ENCODE results near the gene PLCD3. TPM values are rescaled to one million over a fixed set of nuclear protein-coding genes. Genes with fewer than 3 reads are reported as not detected.

PLCD3 gene
- total and polyA plus RNA-seq, 5 donors, result 94.2 to 164 (median 133) TPM

DNA sequence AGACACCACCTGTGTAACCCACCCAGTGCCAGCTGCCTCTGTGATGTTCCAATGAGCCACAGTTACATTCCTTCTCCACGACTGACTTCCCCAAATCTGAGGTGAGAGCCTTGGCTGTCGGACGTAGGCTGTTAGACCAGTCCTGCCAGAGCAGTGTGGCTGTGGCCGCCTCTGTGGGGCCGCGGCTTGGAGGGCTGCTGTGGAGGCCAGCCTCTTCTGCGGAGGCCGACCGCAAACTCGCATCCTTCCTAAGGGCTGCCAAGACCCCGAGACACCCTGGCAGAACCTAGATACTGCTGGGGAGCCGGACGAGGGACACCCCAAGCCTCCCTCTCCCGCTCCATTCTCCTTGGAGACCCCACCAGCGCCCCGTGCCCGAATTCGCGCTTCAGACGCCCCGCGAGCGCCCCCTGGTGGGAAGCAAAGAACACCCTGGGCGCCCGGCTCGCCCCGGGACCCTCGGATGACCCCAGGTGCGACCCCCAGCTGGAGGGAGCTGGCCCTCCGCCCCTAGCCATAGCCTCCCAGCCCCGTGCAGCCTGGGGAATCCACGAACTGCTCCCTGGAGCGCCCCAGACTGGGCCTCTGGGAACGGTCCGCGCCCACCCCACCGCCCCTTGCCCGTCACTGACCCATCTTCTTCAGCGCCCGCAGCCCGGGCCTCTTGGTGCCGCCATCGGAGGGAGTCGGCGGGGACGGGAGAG is 547 bp downstream of the PLCD3 start:
- peak; percentile 65 to 86 (median 83) for DNase-seq
- 10% methylated on average over 46 of the region's 46 CpGs for WGBS
- H3K9me3 ChIP-seq (ENCODE audit: control insufficient read depth, low read length), result no peaks in the 10 kb centered on the region
- peak overlapping the region; percentile 48 for H3K27ac ChIP-seq (ENCODE audit: low read length)
- peaks cover 6% of the 10 kb centered on the region for H3K4me1 ChIP-seq (ENCODE audit: control insufficient read depth, insufficient read depth, low read length)
- H3K4me3 ChIP-seq (ENCODE audit: low read length), result peak overlapping the region; percentile 94
- no peaks in the 10 kb centered on the region for H3K27me3 ChIP-seq (ENCODE audit: control insufficient read depth, insufficient read depth)
- no peak for ATAC-seq
- intact Hi-C loops (cut with DNase I), result loop anchor here in 3 of 4 donors (5.0 kb wide), 1 partner anchor 34 kb away; no protein-coding TSS in a partner anchor

DNA sequence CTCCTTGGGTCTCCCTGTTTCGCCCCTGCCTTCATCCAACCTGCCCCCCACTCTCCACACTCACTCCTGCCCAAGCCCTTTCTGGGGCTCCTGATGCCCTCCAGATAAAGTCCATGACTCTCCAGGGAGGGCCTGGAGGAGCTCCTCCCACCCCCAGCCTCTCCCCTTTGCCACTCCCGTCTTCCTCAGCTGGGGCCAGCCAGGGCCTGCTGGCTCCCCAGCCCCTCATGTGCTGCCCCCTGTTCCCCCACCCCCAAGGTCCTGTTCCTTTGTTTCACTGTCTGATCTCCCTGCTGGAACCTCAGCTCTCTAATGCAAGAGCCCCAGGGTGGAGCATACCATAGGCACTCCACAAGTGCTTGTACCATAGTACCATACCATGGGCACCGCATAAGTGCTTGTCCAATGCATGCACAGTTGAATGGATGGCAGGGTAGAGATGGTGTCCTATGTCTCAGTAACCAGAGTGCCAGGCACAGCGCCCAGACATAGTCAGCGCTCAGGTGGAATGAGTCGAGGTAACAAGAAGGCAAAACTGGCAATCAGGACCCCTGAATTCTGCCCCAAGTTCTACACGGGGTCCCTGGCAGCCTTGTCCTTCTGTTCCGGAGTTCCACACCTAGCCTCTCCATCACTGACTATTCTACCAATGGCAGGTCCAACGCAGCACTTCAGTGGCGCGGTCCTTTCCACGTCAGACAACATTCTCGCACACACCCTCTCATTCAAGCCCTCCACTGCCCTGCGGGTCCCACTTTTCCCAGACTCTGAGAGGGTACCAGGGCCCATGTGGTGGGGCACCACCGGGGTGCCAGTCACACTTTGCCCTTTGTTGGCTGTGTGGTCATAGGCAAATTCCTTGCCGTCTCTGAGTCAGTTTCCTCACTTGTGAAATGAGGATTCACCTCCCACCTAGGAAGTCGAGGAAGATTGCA is 1.4 kb downstream of the PLCD3 start:
- peak overlapping the region; percentile 94 for H3K4me3 ChIP-seq (ENCODE audit: low read length)
- ATAC-seq (no peak), DNase-seq (peak in 1 of 3 donors; percentile 39)
- peaks cover 6% of the 10 kb centered on the region for H3K4me1 ChIP-seq (ENCODE audit: control insufficient read depth, insufficient read depth, low read length)
- intact Hi-C loops (cut with DNase I), result loop anchor here in 3 of 4 donors (5.0 kb wide), 1 partner anchor 34 kb away; no protein-coding TSS in a partner anchor
- 84% methylated on average over 17 of the region's 17 CpGs for WGBS
- no peak overlapping the region for H3K27ac ChIP-seq (ENCODE audit: low read length)
- H3K27me3 ChIP-seq (ENCODE audit: control insufficient read depth, insufficient read depth), result no peaks in the 10 kb centered on the region
- no peaks in the 10 kb centered on the region for H3K9me3 ChIP-seq (ENCODE audit: control insufficient read depth, low read length)

DNA sequence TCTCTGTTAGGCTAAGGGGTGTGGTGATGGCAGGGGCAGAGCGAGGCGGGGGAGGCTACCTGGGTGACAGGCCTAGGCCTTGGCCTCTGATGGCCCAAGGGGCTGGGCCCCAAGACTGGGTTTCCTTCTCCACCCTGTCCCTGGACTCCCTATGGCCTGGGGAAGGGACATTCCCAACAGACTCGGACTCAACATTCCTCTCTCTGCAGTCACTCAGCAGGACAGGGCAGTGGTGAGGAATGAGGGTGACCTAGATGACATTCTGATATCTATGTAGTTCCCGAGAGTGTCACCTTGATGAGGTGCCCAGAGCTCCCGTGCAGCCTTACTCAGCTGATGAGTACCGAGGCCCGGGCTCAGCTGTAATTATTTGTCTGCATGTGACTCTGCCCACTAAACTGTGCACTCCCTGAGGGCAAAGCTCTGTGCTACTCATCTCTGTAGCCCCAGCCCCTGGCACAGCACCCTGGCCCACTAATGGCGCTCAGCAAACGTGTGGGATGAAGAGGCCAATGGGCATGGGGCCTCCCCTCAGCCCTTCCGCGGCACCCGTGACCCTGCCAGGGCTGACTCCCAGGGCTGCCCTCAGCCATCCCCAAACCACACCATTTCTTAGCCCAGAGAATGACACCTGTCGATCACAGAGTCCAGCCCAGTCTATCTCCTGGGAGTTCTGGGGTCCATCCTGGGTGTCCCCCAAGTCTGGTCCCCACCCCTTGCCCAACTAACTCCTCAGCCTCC is 2.2 kb downstream of the PLCD3 start:
- peaks cover 6% of the 10 kb centered on the region for H3K4me1 ChIP-seq (ENCODE audit: control insufficient read depth, insufficient read depth, low read length)
- H3K27ac ChIP-seq (ENCODE audit: low read length), result peak overlapping the region; percentile 50
- no peak overlapping the region for H3K4me3 ChIP-seq (ENCODE audit: low read length)
- DNase-seq (peak in 2 of 3 donors; percentile 45 to 54), ATAC-seq (no peak)
- 63% methylated on average over 13 of the region's 13 CpGs for WGBS
- no peaks in the 10 kb centered on the region for H3K9me3 ChIP-seq (ENCODE audit: control insufficient read depth, low read length)
- intact Hi-C loops (cut with DNase I), result loop anchor here (5.0 to 10.0 kb wide), 3 partner anchors 33 to 215 kb away; partner anchors contain the start of gene GFAP (in 1 of the 4)
- no peaks in the 10 kb centered on the region for H3K27me3 ChIP-seq (ENCODE audit: control insufficient read depth, insufficient read depth)

DNA sequence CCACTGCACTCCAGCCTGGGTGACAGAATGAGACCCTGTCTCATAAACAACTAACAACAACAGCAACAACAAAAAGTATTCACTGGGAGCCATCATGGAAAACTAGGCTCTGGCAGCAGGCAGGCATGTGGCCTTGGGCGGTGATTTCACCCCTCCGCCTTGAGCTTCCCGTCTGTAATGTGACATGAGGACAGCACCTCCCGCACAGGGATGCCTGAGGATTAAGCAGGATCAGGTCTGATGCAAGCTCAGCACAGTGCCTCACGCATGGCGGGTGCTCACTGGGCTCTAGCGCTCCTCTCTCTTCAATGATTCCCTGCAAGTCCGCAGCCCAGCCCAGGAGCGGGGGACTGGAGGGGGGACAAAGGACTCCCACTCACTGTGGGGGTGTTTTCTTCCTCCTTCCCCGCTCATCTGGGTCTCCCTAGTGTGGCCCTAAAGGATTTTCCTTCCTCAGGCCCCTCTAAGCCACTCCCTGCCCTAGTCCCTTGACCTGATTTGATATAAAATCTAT is 2.8 kb downstream of the PLCD3 start:
- Histone ChIP-seq H3K4me1 (ENCODE audit: control insufficient read depth, insufficient read depth, low read length) (peaks cover 6% of the 10 kb centered on the region), H3K4me3 (ENCODE audit: low read length) (no peak overlapping the region), H3K27me3 (ENCODE audit: control insufficient read depth, insufficient read depth) (no peaks in the 10 kb centered on the region), H3K9me3 (ENCODE audit: control insufficient read depth, low read length) (no peaks in the 10 kb centered on the region), H3K27ac (ENCODE audit: low read length) (peak overlapping the region; percentile 50)
- intact Hi-C loops (cut with DNase I), result loop anchor here in 2 of 4 donors (10.0 kb wide), 2 partner anchors 205 to 215 kb away; partner anchors contain the start of gene GFAP (in 1 of the 2)
- WGBS, result 69% methylated on average over 10 of the region's 10 CpGs
- DNase-seq, result peak in 2 of 3 donors; percentile 58 to 69
- no peak for ATAC-seq

DNA sequence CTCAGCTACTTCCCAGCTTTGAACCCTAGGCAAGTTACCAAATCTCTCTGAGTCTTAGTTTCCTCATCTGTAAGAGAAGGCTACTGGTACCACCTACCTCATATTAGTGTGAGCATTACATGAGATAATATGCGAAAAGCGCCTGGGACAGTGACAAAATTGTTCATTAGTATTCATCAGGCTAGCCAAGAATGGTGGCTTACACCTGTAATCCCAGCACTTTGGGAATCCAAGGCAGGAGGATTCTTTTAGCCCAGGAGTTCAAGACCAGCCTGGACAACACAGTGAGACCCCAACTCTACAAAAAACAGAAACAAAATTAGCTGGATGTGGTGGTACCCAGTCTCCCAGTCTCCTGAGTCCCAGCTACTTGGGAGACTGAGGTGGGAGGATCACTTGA is 3.3 kb downstream of the PLCD3 start:
- Histone ChIP-seq H3K4me1 (ENCODE audit: control insufficient read depth, insufficient read depth, low read length) (peaks cover 8% of the 10 kb centered on the region), H3K9me3 (ENCODE audit: control insufficient read depth, low read length) (no peaks in the 10 kb centered on the region), H3K27ac (ENCODE audit: low read length) (peak overlapping the region; percentile 50), H3K4me3 (ENCODE audit: low read length) (no peak overlapping the region), H3K27me3 (ENCODE audit: control insufficient read depth, insufficient read depth) (no peaks in the 10 kb centered on the region)
- WGBS, result 98% methylated on average over 2 of the region's 2 CpGs
- ATAC-seq (no peak), DNase-seq (no peak)
- intact Hi-C loops (cut with DNase I), result loop anchor here in 2 of 4 donors (10.0 kb wide), 2 partner anchors 204 to 214 kb away; partner anchors contain the start of gene GFAP (in 1 of the 2)

DNA sequence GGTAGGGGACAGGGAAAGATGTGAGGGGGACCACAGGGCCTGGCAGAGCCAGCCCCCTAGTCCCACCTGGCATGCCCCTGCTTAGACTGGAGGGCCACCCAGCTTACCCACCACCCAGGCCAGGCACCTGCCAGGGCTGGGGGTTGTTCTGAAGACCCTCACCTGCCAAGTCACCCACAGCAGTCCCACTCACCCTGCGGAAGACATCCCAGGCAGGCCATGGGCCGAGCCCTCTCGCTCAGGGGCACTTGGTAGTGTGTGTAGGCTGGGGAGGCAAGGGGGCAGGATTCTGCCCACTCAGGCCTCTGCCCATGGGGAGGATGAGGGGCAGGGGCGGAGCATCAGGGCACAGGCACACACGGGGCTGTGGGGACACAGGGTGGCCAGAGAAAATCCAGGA is 4.0 kb downstream of the PLCD3 start:
- Histone ChIP-seq H3K27me3 (ENCODE audit: control insufficient read depth, insufficient read depth) (no peaks in the 10 kb centered on the region), H3K27ac (ENCODE audit: low read length) (peak overlapping the region; percentile 78), H3K4me3 (ENCODE audit: low read length) (no peak overlapping the region), H3K4me1 (ENCODE audit: control insufficient read depth, insufficient read depth, low read length) (peaks cover 8% of the 10 kb centered on the region), H3K9me3 (ENCODE audit: control insufficient read depth, low read length) (no peaks in the 10 kb centered on the region)
- peak in 2 of 3 donors; percentile 56 for DNase-seq
- WGBS, result 83% methylated on average over 5 of the region's 5 CpGs
- intact Hi-C loops (cut with DNase I), result loop anchor here in 2 of 4 donors (10.0 kb wide), 2 partner anchors 204 to 214 kb away; partner anchors contain the start of gene GFAP (in 1 of the 2)
- ATAC-seq, result no peak

DNA sequence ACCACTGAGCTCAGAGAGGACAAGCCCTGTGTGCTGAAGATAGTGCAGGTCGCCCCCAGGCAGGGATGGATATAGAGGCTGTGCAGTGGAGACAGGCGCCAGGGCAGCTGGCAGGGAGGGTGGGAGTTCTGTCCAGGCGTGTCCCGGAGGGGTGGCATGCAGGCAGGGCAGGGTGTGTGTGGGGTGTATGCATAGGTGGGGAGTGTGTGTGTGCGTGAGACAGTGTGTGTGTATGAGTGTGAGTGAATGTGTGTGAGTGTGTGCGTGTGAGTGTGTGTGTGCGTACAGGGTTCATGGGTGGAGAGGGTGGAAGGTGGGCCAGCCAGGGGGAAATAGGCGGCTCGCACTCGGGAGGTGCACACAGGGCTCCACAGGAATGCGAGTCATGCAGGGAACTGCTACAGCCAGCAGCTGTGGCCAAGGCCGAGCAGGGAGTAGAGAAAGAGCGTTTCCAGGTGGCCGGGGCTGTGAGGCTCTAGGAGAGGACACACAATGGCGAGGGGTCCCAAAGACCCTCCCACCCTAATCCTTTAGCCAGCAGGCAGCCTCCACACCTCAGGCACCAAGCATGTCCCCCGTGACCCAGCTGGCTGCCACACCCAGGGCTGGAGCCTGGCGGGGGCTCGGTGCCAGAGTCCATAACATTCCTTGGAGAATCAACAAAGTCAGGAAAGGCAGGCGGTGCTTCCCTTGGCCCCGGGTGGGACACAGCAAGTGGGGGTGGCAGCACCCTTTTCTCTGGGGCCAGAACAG is 4.6 kb downstream of the PLCD3 start:
- intact Hi-C loops (cut with DNase I), result loop anchor here in 2 of 4 donors (10.0 kb wide), 2 partner anchors 203 to 213 kb away; partner anchors contain the start of gene GFAP (in 1 of the 2)
- H3K9me3 ChIP-seq (ENCODE audit: control insufficient read depth, low read length), result no peaks in the 10 kb centered on the region
- no peaks in the 10 kb centered on the region for H3K27me3 ChIP-seq (ENCODE audit: control insufficient read depth, insufficient read depth)
- H3K4me1 ChIP-seq (ENCODE audit: control insufficient read depth, insufficient read depth, low read length), result peaks cover 8% of the 10 kb centered on the region
- ATAC-seq (peak; percentile 24 to 42), DNase-seq (peak; percentile 75 to 90 (median 88))
- no peak overlapping the region for H3K4me3 ChIP-seq (ENCODE audit: low read length)
- H3K27ac ChIP-seq (ENCODE audit: low read length), result peak overlapping the region; percentile 78
- WGBS, result 30% methylated on average over 20 of the region's 20 CpGs

DNA sequence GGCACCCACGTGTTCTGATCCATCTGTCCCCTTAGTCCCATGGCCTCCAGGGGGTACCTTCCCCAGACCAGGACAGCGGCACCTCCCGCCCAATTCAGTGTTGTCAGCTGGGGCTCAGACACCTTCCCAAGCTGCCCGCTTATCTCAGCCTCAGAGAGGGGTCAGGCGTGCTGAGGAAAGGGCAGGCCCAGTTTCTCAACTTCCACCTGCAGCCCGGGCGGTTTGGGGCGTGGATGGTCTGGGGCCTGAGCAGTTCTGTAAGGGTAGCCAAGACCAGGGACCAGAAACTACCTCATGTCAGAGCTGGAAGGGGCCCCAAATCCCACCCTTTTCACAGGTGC is 5.1 kb downstream of the PLCD3 start:
- H3K9me3 ChIP-seq (ENCODE audit: control insufficient read depth, low read length), result no peaks in the 10 kb centered on the region
- H3K27me3 ChIP-seq (ENCODE audit: control insufficient read depth, insufficient read depth), result no peaks in the 10 kb centered on the region
- H3K27ac ChIP-seq (ENCODE audit: low read length), result peak overlapping the region; percentile 78
- DNase-seq (peak in 2 of 3 donors; percentile 47 to 66), ATAC-seq (no peak)
- intact Hi-C loops (cut with DNase I), result loop anchor here in 2 of 4 donors (10.0 kb wide), 2 partner anchors 202 to 212 kb away; partner anchors contain the start of gene GFAP (in 1 of the 2)
- H3K4me3 ChIP-seq (ENCODE audit: low read length), result no peak overlapping the region
- WGBS, result 64% methylated on average over 8 of the region's 8 CpGs
- peaks cover 8% of the 10 kb centered on the region for H3K4me1 ChIP-seq (ENCODE audit: control insufficient read depth, insufficient read depth, low read length)

DNA sequence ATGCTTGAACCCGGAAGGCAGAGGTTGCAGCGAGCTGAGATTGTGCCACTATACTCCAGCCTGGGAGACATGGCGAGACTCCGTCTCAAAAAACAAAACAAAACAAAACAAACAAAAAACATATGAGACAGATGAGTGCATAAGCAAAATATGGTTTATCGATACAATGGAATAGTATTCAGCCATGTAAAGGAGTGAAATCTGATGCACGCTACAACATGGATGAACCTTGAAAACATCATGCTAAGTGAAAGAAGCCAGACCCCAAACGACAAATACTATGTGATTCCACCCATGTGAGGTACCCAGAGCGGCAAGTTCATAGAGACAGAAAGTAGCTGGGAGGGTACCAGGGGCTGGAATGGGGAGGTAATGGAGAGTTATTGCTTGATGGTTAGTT is 6.8 kb downstream of the PLCD3 start:
- no peaks in the 10 kb centered on the region for H3K9me3 ChIP-seq (ENCODE audit: control insufficient read depth, low read length)
- DNase-seq, result no peak
- H3K27ac ChIP-seq (ENCODE audit: low read length), result no peak overlapping the region
- ATAC-seq, result no peak
- no peaks in the 10 kb centered on the region for H3K27me3 ChIP-seq (ENCODE audit: control insufficient read depth, insufficient read depth)
- intact Hi-C loops (cut with DNase I), result loop anchor here in 2 of 4 donors (10.0 kb wide), 2 partner anchors 201 to 211 kb away; partner anchors contain the start of gene GFAP (in 1 of the 2)
- peaks cover 8% of the 10 kb centered on the region for H3K4me1 ChIP-seq (ENCODE audit: control insufficient read depth, insufficient read depth, low read length)
- no peak overlapping the region for H3K4me3 ChIP-seq (ENCODE audit: low read length)
- 98% methylated on average over 8 of the region's 8 CpGs for WGBS

Data from right cardiac atrium (tissue), 5 donors.